Fibroblast of lung (primary cell): ENCODE measurements around the gene CPM.

Experiments used
- EZH2 ChIP-seq: IDR thresholded peaks from 2 replicates; pipeline ENCODE4 v1.5.1; 2012; ENCODE audit warnings: low read length, control low read depth, mild to moderate bottlenecking; ENCODE audit errors: missing control alignments
- TF ChIP-seq, protein P1 (sequence below), 2 donors: IDR thresholded peaks in 1 of 2; conservative IDR thresholded peaks in 1 of 2; 1 replicate in 1 of 2; 2 replicates in 1 of 2; pipeline ENCODE4 v1.5.1; 2011 to 2012; ENCODE audit warnings: low read length in 2 of 2, control low read depth in 1 of 2, inconsistent platforms in 1 of 2, low read depth in 1 of 2, mild to moderate bottlenecking in 1 of 2

- TF ChIP-seq EZH2, result no peak
- TF ChIP-seq, protein P1, sequence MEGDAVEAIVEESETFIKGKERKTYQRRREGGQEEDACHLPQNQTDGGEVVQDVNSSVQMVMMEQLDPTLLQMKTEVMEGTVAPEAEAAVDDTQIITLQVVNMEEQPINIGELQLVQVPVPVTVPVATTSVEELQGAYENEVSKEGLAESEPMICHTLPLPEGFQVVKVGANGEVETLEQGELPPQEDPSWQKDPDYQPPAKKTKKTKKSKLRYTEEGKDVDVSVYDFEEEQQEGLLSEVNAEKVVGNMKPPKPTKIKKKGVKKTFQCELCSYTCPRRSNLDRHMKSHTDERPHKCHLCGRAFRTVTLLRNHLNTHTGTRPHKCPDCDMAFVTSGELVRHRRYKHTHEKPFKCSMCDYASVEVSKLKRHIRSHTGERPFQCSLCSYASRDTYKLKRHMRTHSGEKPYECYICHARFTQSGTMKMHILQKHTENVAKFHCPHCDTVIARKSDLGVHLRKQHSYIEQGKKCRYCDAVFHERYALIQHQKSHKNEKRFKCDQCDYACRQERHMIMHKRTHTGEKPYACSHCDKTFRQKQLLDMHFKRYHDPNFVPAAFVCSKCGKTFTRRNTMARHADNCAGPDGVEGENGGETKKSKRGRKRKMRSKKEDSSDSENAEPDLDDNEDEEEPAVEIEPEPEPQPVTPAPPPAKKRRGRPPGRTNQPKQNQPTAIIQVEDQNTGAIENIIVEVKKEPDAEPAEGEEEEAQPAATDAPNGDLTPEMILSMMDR (conservative IDR thresholded peaks at IDR 0.05 in 1 of 2, IDR thresholded peaks at IDR 0.05 in 1 of 2; ENCODE audit: low read depth in 1 of 2, low read length in 2 of 2), result no peak
Measured at GRCh38 chr12:68873316-68873715, 59.7 kb downstream of the CPM start.
